CD4-positive, alpha-beta T cell treated with Interleukin-4 for 1 hour (primary cell): Measurements from ENCODE around the gene CPNE7.
"Not testable (repeated sequence)": the region's sequence is repeated elsewhere in the genome, so short reads cannot be mapped to it uniquely, and the experiment has no call there.

Experiments used
- DNase-seq, 2 donors: peaks; one replicate each; pipeline ENCODE4 v3.0.0-alpha.2; 2020 to 2022

The CPNE7 gene

DNA sequence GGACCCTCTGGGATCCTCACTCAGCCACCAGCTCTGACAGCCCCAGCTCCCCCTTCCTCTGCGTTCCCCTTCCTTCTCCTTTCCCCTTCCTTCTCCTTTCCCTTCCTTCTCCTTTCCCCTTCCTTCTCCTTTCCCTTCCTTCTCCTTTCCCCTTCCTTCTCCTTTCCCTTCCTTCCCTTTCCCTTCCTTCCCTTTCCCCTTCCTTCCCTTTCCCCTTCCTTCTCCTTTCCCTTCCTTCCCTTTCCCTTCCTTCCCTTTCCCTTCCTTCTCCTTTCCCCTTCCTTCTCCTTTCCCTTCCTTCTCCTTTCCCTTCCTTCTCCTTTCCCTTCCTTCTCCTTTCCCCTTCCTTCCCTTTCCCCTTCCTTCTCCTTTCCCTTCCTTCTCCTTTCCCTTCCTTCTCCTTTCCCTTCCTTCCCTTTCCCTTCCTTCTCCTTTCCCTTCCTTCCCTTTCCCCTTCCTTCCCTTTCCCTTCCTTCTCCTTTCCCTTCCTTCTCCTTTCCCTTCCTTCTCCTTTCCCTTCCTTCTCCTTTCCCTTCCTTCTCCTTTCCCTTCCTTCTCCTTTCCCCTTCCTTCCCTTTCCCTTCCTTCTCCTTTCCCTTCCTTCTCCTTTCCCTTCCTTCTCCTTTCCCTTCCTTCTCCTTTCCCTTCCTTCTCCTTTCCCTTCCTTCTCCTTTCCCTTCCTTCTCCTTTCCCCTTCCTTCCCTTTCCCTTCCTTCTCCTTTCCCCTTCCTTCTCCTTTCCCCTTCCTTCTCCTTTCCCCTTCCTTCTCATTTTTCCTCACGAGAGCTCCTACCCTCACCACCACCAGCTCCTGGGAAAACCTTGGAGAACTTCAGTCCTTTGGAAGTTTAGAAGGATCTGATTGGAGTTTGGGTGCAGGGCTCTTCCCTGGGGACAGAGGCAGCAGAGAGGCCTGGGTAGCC, 59.2 kb downstream of the CPNE7 start:
- DNase-seq = not testable (repeated sequence)

DNA sequence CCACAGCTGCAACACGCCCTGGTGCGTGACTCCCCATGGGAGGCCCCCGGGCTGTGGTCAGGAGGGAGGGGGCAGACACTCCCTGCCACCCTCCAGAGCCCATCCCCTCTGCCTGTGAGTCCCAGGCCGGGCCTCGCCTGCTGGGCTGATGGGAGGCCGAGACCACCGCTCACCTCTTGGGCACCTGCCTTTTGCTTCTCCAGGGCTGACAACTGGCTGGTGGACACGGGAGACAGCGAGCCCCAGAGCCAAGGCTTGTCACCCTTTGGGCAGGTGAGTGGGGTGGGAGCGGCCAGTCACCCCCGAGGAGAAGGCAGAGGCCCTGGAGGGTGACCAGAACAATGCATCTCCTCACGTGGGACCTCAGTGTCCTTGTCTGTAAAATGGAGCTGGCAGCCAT, 61.1 kb downstream of the CPNE7 start:
- DNase-seq = no peak

DNA sequence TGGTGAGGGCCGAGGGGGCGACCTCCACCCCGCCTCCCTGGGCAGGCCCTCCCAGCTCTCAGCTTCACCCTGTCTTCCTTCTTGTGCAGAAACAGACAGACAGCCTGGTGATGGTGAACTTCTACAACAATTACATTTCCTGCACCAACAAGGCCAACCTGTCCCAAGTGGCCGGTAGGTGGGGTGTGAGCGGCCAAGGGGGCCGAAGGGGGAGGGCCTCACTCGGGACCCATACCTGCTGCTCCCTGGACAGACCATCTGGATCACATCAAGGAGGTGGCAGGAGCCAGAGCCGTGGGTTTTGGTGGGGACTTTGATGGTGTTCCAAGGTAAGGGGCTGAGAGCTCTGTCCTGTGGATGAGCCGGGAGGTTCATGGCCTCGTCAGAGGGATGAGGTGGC, 61.8 kb downstream of the CPNE7 start:
- no peak for DNase-seq

DNA sequence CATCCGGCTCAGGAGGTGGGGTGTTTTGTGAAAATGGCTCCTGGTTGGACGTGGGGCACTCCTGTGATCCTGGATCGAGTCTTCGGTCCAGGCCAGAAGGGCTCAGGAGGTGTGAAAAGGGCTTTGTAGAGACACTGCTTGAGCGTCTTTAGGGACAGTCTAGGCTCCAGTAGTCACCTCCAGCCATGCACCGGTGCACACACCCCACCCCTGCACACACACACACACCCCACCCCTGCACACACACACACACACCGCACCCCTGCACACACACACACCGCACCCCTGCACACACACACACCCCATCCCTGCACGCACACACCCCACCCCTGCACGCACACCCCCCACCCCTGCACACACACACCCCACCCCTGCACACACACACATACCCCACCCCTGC, 62.9 kb downstream of the CPNE7 start:
- DNase-seq = no peak

DNA sequence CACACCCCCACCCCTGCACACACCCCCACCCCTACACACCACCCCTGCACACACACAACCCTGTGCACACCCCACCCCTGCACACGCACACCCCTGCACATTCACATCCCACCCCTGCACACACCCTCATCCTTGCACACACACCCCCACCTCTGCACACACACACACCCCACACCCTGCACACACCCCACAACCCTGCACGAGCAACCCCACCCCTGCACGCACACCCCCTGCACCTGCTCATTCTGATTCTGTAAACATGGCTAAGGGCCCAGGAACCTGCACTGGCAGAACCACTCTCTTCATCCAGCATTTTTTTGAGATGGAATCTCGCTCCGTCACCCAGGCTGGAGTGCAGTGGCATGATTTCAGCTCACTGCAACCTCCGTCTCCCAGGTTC, 63.8 kb downstream of the CPNE7 start:
- no peak for DNase-seq

- no peak for DNase-seq
Observed at GRCh38 chr16:89641458-89642119, 66.0 kb downstream of the CPNE7 start.

- no peak for DNase-seq
Observed at GRCh38 chr16:89642574-89642973, 67.0 kb downstream of the CPNE7 start.

DNA sequence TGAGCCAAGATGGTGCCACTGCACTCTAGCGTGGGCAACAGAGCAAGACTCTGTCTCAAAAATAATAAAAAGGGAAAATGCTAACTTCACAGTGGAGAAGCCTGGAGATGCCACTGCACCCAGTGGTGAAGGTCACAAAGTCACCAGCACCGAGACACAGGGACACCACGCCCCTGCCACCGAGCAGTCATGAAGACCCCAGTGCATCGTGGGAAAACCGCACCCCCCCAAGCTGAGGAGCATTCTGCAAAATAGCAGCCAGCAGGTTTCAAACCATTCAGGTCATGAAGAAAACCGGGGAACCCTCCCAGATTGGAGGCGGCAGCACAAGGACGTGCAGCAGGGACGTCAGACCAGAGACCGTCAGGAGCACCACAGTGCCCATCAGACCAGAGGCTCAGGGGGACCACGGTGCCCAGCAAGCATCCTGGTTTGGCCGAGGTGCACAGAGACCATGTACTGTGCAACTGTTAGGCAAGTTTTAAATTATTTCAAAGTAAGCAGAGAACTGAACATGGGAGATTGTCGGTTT, 68.3 kb downstream of the CPNE7 start:
- no peak for DNase-seq

DNA sequence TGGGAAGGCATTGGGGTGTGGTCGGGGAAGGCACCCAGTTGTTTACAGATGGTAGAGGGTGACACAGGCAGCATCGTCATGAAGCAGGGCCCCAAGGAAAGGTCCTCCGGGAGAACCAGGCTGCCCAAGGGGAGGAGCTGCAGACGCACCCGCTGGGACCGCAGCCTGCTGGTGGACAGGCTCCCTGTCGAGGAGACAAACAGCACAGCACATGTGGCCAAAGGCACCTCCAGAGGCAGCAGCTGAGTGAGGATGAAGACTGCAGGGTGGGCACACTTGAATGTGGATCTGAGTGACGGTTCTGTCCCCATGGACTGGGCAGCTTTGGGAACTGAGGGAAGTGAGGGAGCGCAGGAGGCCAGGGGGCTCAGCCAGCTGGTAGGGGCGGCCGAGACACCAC, 69.6 kb downstream of the CPNE7 start:
- DNase-seq = no peak

- no peak for DNase-seq
Observed at GRCh38 chr16:89646270-89646669, 70.7 kb downstream of the CPNE7 start.
